ENCODE results near the gene GZMM.

- TF ChIP-seq, protein P1, sequence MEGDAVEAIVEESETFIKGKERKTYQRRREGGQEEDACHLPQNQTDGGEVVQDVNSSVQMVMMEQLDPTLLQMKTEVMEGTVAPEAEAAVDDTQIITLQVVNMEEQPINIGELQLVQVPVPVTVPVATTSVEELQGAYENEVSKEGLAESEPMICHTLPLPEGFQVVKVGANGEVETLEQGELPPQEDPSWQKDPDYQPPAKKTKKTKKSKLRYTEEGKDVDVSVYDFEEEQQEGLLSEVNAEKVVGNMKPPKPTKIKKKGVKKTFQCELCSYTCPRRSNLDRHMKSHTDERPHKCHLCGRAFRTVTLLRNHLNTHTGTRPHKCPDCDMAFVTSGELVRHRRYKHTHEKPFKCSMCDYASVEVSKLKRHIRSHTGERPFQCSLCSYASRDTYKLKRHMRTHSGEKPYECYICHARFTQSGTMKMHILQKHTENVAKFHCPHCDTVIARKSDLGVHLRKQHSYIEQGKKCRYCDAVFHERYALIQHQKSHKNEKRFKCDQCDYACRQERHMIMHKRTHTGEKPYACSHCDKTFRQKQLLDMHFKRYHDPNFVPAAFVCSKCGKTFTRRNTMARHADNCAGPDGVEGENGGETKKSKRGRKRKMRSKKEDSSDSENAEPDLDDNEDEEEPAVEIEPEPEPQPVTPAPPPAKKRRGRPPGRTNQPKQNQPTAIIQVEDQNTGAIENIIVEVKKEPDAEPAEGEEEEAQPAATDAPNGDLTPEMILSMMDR (IDR thresholded peaks at IDR 0.05 in 8 of 11, conservative IDR thresholded peaks at IDR 0.05 in 3 of 11): no peak
- no peak for TF ChIP-seq POLR2A (IDR thresholded peaks at IDR 0.05)
Measured at GRCh38 chr19:519449-519865, 24.4 kb upstream of the GZMM start.

Measured in spleen (tissue), 7 donors.